HepG2 (cell line): Measurements from ENCODE around the gene ADGRF1. TPM values are rescaled to one million over a fixed set of nuclear protein-coding genes. Genes with fewer than 3 reads are reported as not detected.

Experiments
- ATAC-seq: fragments of 200-7000 bp; cut with Tn5 transposase; 3 replicates; pipeline ENCODE4 v1.9.1; 2020; ENCODE audit warnings: mild to moderate bottlenecking, moderate library complexity
- BruUV-seq: library from RNA; stranded (reverse); fragments of 400-500 nt; replicated peaks from 2 replicates; lab custom pipeline; 2021; lab: Mats Ljungman, UMichigan
- CTCF ChIA-PET: fragments of 300-600 bp; formaldehyde crosslinking; extraction: SDS; loops from one replicate; lab custom pipeline; 2021; ENCODE audit warnings: low total read pairs, inconsistent platforms, low intra/inter-chr PET ratio; lab: Yijun Ruan, JAX
- POLR2A ChIA-PET: fragments of 350-600 bp; sonication (Branson Sonifier 250); formaldehyde crosslinking; loops from one replicate; lab custom pipeline; 2020; ENCODE audit warnings: antibody characterized with exemption, inconsistent platforms; lab: Yijun Ruan, JAX
- DNase-seq: peaks from one replicate; pipeline ENCODE4 v3.0.0-alpha.2; 2015; ENCODE audit warnings: low spot score
- FAIRE-seq: peaks from 3 replicates; lab custom pipeline; 2011; peaks lifted over from hg19 to GRCh38; lab: Jason Lieb, UNC
- H2AFZ ChIP-seq: one replicate; pipeline ENCODE4 v1.6.1; 2011; ENCODE audit warnings: low read length, inconsistent platforms
- H3K27ac ChIP-seq: fragments of 300-600 bp; 3 replicates; pipeline ENCODE4 v1.8.0; 2011; ENCODE audit warnings: mixed run types, mild to moderate bottlenecking, mixed read lengths, low read length, inconsistent platforms; ENCODE audit not compliant: insufficient read depth; ENCODE audit errors: extremely low read length
- H3K27me3 ChIP-seq, 2 experiments: fragments of 200-600 bp in 1 of 2; 2 replicates in 1 of 2; 3 replicates in 1 of 2; pipeline versions ENCODE4 v1.6.0 to v1.8.0; 2011; ENCODE audit warnings: low read length in 2 of 2, mild to moderate bottlenecking in 2 of 2, moderate library complexity in 2 of 2, inconsistent platforms in 1 of 2; ENCODE audit not compliant: insufficient read depth in 2 of 2, control insufficient read depth in 1 of 2
- H3K36me3 ChIP-seq, 2 experiments: fragments of 200-600 bp in 1 of 2; replicated peaks in 1 of 2; 2 replicates in 1 of 2; 3 replicates in 1 of 2; pipeline versions ENCODE4 v1.5.1 to v1.8.0; 2011; ENCODE audit warnings: low read length in 2 of 2, inconsistent platforms in 1 of 2; ENCODE audit not compliant: insufficient read depth in 2 of 2, control insufficient read depth in 1 of 2
- H3K4me1 ChIP-seq: 2 replicates; pipeline ENCODE4 v1.5.1; 2012; ENCODE audit warnings: low read length, inconsistent platforms; ENCODE audit not compliant: insufficient read depth
- H3K4me2 ChIP-seq: 2 replicates; pipeline ENCODE4 v1.6.0; 2011; ENCODE audit warnings: low read depth, low read length, inconsistent platforms
- H3K4me3 ChIP-seq, 3 experiments: fragments of 200-600 bp in 1 of 3; sonication (generic), shearing (Covaris generic) in 1 of 3; replicated peaks in 1 of 3; 2 replicates each; pipeline ENCODE4 v1.5.1; 2011 to 2016; ENCODE audit warnings: low read length in 3 of 3, inconsistent platforms in 2 of 3, low read depth in 2 of 3, mild to moderate bottlenecking in 2 of 3, control low read depth in 1 of 3, mixed read lengths in 1 of 3; ENCODE audit not compliant: insufficient read depth in 1 of 3
- H3K79me2 ChIP-seq: one replicate; pipeline ENCODE4 v1.6.1; 2011; ENCODE audit warnings: low read length, inconsistent platforms; ENCODE audit not compliant: insufficient read depth
- H3K9ac ChIP-seq: 2 replicates; pipeline ENCODE4 v1.6.0; 2011; ENCODE audit warnings: mild to moderate bottlenecking, low read depth, low read length, inconsistent platforms; ENCODE audit not compliant: insufficient read depth
- H3K9me3 ChIP-seq: 2 replicates; pipeline ENCODE4 v1.5.1; 2012; ENCODE audit warnings: mild to moderate bottlenecking, low read length
- H4K20me1 ChIP-seq: 2 replicates; pipeline ENCODE4 v1.6.0; 2011; ENCODE audit warnings: inconsistent platforms, mild to moderate bottlenecking, low read length, moderate library complexity; ENCODE audit not compliant: insufficient read depth
- MAFK ChIP-seq, 2 experiments: IDR thresholded peaks in 1 of 2; conservative IDR thresholded peaks in 1 of 2; 2 replicates each; pipeline ENCODE4 v1.6.1; 2011; ENCODE audit warnings: improper control_type of control experiment in 2 of 2, low read length in 2 of 2
- NFKBIZ ChIP-seq: IDR thresholded peaks from 2 replicates; pipeline ENCODE4 v1.6.1; 2018; ENCODE audit warnings: missing genetic modification reagents, missing compliant biosample characterization
- ZNF335 ChIP-seq: sonication (generic); formaldehyde crosslinking; IDR thresholded peaks from 2 replicates; pipeline ENCODE4 v1.4.0; 2020; ENCODE audit warnings: missing genetic modification reagents
- WGBS: methylation state at CpG from one replicate; pipeline ENCODE4 v1.1.6; 2017; ENCODE audit warnings: low lambda C conversion rate; 5-methylcytosine and 5-hydroxymethylcytosine counted together
- in situ Hi-C: cut with HindIII; loops from 2 replicates; pipeline ENCODE4 v1.10.0; 2017; ENCODE audit warnings: low pct_unique_long_range_greater_than_20kb; ENCODE audit not compliant: extremely low pct_ligation_motif_present
- intact Hi-C: fragments of 100-400 bp; cut with micrococcal nuclease; formaldehyde crosslinking; loops from one replicate; pipeline ENCODE4 v1.10.0; 2022; ENCODE audit not compliant: unreplicated experiment
- polyA plus RNA-seq, 8 experiments: library from polyadenylated mRNA; depleted of rRNA in 3 of 8; stranded (reverse) in 7 of 8; unstranded in 1 of 8; fragments of >200 nt; fragmentation: Illumina TruSeq in 4 of 8; extraction: Trizol in 4 of 8; gene quantifications; 2 replicates each; pipeline versions ENCODE4 v1.2.1 to v1.2.3, GENCODE V29; 2011 to 2016; ENCODE audit warnings: low read depth in 4 of 8, missing spikeins in 1 of 8, mixed read lengths in 1 of 8; ENCODE audit not compliant: insufficient read depth in 1 of 8
- total RNA-seq, 5 experiments: library from RNA; depleted of rRNA; stranded (reverse); fragments of >200 nt; fragmentation: Illumina TruSeq; extraction: Trizol; gene quantifications; 2 replicates each; pipeline ENCODE4 v1.2.3, GENCODE V29; 2016; ENCODE audit warnings: low read depth in 1 of 5
- TF ChIP-seq, protein P1 (sequence below): sonication (generic); formaldehyde crosslinking; IDR thresholded peaks from 2 replicates; pipeline ENCODE4 v1.4.0; 2020; ENCODE audit warnings: mild to moderate bottlenecking, missing genetic modification reagents, borderline replicate concordance

The ADGRF1 gene
- total and polyA plus RNA-seq, 2 of the 13 experiments (the other 11 are each of a cell fraction or from before 2014, with no cell fraction given) = not detected

DNA sequence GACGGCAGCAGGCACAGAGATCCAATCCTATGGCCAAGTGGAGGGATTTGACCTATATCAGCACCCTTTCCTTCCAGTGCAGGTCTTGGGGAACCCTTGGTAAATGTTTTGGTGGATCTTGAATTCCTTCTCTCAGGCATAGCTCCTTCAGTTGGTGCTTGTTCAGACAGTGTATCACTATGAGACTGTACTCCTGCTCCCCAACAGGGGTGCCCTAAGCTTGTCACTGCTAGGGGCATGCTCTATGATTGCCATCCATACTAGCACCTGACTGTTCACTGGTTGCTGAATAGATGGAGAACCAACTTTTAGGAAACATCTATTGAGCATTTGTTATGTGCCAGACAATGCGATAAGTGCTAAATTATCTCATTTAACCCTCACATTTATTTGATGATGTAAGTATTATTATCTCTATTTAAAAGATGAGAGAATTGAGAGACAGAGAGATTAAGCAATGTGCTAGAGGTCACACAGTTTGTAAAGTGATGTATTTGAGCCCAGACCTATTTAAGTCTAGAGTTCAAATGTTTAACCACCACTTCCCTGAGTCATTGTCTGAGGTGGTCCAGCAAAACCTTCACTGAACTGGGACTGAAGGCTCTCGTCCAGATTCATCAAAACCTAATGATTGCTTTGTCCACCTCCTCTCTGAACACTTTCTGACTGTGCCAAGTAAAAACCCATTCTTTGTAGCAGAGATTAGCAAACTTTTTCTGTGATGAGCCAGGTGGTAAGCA lies 34.3 kb downstream of the ADGRF1 start:
- FAIRE-seq (no peak), ATAC-seq (peak; percentile 74), DNase-seq (no peak)
- no peak overlapping the region for H3K27ac ChIP-seq
- intact Hi-C loops = loop anchor here (10.0 kb wide), 1 partner anchor 217 kb away; no protein-coding TSS in a partner anchor
- H2AFZ ChIP-seq = no peak overlapping the region
- H3K4me2 ChIP-seq = no peak overlapping the region
- H3K79me2 ChIP-seq = no peaks in the 10 kb centered on the region
- H3K36me3 ChIP-seq = no peaks in the 10 kb centered on the region
- H3K4me1 ChIP-seq = no peaks in the 10 kb centered on the region
- no peaks in the 10 kb centered on the region for H3K9me3 ChIP-seq
- BruUV-seq = no TSS peak
- H3K27me3 ChIP-seq = peaks cover 0 to 27% of the 10 kb centered on the region in 2 experiments; a peak in 3 of 5 replicates
- no peaks in the 10 kb centered on the region for H4K20me1 ChIP-seq
- POLR2A ChIA-PET = no interaction called here
- 32% methylated on average over 3 of the region's 3 CpGs for WGBS
- no peak overlapping the region for H3K4me3 ChIP-seq
- no peak for TF ChIP-seq ZNF335 (CRISPR knock-in tag)
- TF ChIP-seq, protein P1, sequence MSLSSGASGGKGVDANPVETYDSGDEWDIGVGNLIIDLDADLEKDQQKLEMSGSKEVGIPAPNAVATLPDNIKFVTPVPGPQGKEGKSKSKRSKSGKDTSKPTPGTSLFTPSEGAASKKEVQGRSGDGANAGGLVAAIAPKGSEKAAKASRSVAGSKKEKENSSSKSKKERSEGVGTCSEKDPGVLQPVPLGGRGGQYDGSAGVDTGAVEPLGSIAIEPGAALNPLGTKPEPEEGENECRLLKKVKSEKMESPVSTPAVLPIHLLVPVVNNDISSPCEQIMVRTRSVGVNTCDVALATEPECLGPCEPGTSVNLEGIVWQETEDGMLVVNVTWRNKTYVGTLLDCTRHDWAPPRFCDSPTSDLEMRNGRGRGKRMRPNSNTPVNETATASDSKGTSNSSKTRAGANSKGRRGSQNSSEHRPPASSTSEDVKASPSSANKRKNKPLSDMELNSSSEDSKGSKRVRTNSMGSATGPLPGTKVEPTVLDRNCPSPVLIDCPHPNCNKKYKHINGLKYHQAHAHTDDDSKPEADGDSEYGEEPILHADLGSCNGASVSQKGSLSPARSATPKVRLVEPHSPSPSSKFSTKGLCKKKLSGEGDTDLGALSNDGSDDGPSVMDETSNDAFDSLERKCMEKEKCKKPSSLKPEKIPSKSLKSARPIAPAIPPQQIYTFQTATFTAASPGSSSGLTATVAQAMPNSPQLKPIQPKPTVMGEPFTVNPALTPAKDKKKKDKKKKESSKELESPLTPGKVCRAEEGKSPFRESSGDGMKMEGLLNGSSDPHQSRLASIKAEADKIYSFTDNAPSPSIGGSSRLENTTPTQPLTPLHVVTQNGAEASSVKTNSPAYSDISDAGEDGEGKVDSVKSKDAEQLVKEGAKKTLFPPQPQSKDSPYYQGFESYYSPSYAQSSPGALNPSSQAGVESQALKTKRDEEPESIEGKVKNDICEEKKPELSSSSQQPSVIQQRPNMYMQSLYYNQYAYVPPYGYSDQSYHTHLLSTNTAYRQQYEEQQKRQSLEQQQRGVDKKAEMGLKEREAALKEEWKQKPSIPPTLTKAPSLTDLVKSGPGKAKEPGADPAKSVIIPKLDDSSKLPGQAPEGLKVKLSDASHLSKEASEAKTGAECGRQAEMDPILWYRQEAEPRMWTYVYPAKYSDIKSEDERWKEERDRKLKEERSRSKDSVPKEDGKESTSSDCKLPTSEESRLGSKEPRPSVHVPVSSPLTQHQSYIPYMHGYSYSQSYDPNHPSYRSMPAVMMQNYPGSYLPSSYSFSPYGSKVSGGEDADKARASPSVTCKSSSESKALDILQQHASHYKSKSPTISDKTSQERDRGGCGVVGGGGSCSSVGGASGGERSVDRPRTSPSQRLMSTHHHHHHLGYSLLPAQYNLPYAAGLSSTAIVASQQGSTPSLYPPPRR (CRISPR knock-in tag) = no peak
- peak in 1 of 2 experiments; percentile 18; a peak in 1 of 4 replicates for TF ChIP-seq MAFK (conservative IDR thresholded peaks at IDR 0.05 in 1 of 2, IDR thresholded peaks at IDR 0.05 in 1 of 2; ENCODE audit: low read length in 2 of 2)
- no peak for TF ChIP-seq NFKBIZ (CRISPR knock-in tag)
- in situ Hi-C loops = no loop called here
- no peak overlapping the region for H3K9ac ChIP-seq
- CTCF ChIA-PET = no interaction called here
